ENCODE data around the gene SCAND1. TPM values are rescaled to one million over a fixed set of nuclear protein-coding genes. Genes with fewer than 3 reads are reported as not detected.

The SCAND1 gene
- total RNA-seq, 1 experiment from 2014 or later = 81.1 TPM

DNA sequence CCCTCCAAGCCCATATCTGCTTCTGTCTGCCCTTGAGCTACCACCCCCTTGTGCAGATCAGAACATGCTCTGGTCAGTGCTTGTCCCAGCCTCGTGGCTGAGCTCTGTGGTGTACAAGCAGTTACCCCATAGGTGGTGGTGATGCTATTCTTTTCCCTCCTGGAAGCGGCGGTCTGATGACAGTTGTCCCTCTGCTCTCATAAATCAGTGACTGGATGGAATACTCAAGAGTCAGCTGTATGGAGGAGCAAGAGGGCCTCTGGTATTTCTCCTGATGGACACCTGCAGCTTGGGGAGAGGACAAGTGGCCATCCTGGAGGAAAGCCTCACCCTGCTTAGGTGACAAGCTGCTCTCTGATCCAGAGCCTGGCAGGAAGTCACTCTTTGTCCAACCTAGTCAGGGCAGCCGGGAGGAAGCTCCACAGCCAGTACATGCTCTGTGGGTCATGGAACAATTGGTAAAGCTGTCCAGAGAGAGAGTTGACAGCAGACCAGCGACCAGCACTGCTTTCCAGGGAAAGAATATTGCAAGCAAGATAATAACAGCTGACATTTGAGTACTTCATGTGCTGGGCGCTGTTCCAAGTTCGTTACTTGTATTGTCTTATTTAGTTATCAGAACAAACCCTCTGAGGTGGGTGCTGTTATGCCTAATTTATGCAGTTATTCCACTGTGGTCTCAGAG, 47.1 kb downstream of the SCAND1 start:
- no peak for DNase-seq (ENCODE audit: low read depth)

- DNase-seq (ENCODE audit: low read depth) = no peak
These were observed 49.2 kb downstream of the SCAND1 start for GRCh38 chr20:35904982-35905663.

- no peak for DNase-seq (ENCODE audit: low read depth)
These were observed 50.5 kb downstream of the SCAND1 start for GRCh38 chr20:35903843-35904242.

Other genes with a start within 250 kb of the SCAND1 start
- 232 and 263 TPM in 2 replicates for gene RBM39, start 212.2 kb downstream of the SCAND1 start, total RNA-seq (2014; rRNA removed; shearing (Covaris generic))
- 14.5 and 15.1 TPM in 2 replicates for gene PHF20, start 182.5 kb downstream of the SCAND1 start, total RNA-seq (2014; rRNA removed; shearing (Covaris generic))
- 3.5 and 8.1 TPM in 2 replicates for gene CNBD2, start 14.1 kb upstream of the SCAND1 start, total RNA-seq (2014; rRNA removed; shearing (Covaris generic))
- gene EPB41L1, start 200.2 kb upstream of the SCAND1 start, total RNA-seq (2014; rRNA removed; shearing (Covaris generic)) = 2.2 and 8.5 TPM in 2 replicates

Data from Daoy (cell line).